Activated CD8-positive, alpha-beta memory T cell treated with anti-CD3 and anti-CD28 coated beads, Interleukin-2, amount 50 U/mL, for 48 hours (primary cell): Measurements from ENCODE around the gene FKBP4.

Experiments used
- DNase-seq: peaks from one replicate; pipeline ENCODE4 v3.0.0-alpha.2; 2020

The FKBP4 gene

DNA sequence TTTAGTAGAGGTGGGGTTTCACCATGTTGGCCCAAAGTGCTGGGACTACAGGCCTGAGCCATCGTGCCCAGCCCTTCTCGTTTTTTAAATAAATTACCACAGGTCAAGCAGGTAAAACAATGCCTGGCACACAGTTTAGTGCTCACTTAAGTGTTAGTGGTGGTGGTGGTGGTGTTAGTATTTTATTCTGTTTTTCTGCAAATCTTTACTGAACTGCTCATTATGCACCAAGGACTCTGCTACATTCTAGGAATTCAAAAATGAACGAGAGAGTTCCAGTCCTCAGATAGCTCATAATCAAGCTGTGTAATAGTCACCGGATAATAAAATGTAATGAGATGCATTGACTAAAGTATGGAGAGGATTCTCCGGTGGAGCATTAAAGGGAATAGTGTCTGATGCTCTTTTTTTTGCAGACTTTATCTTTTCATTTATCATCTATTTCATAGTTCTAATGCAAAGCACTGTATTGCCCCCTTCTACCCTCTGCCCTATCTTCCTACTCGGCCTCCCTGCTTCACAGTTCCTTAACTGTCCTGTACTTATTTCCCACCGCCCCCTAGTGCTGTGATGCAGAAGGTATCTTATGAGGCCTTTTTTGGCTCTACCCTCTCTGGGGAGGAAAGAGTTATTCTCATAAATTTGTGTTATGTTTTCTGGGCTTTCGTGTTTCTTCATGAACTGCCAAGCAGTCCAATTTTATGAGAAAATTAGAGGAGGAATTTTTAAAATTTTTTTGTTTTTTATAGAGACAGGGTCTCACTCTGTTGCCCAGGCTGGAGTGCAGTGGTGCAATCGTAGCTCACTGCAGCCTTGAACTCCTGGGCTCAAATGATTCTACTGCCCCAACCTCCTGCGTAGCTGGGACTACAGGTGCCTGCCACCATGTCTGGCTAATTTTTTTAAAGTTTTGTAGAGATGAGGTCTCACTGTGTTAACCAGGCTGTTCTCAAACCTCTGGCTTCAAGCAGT is 18.7 kb downstream of the FKBP4 start:
- DNase-seq: no peak

DNA sequence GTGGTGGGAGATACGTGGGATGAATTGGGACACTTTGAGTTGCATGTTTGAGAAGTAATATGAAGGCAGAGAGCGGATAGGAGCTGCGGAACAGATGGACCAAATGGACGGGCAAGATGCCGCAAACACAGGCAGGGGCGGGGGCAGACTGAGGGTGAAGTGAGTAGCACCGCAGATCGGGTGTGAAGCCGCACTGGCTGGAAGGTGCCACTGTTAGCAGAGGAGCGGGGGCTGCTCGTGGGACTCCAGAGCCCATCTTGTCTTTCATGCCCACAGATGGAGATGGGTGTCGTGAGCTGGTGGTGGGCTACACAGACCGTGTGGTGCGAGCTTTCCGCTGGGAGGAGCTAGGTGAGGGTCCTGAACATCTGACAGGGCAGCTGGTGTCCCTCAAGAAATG is 25.0 kb downstream of the FKBP4 start:
- no peak for DNase-seq

DNA sequence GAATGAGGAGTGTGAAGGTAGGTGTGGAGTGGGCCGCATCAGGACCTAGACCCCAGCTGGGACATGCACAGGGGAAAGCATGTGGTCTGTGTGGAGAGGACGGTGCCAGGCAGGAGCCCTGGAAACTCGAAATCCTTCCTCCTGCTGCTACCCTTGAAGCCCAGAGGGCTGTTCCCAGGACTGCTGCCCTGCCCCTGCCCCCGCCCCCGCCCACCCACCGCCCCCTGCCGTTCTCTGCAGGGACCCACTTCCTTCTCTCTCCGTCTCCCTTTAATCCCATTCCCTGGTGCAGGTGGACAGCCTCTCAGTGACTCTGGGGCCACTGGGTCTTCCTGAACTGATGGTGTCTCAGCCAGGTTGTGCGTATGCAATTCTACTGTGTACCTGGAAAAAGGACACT is 25.7 kb downstream of the FKBP4 start:
- DNase-seq: no peak

DNA sequence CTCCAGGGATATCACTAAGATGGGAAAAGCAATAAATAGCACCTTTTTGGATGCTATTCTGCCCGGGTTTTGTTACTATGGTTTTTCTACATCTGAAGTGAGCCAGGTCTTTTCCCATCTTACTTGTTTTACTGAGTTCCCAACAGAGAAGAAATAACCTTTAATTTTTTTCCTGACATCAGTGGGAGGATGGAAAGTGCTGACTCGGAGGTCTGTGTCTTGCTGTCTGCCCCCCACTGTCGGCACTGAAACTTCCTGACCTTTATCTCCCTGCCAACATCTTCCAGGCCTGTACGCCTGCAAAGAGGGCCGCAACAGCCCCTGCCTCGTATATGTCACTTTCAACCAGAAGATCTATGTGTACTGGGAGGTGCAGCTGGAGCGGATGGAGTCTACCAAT is 28.7 kb downstream of the FKBP4 start:
- DNase-seq: no peak

DNA sequence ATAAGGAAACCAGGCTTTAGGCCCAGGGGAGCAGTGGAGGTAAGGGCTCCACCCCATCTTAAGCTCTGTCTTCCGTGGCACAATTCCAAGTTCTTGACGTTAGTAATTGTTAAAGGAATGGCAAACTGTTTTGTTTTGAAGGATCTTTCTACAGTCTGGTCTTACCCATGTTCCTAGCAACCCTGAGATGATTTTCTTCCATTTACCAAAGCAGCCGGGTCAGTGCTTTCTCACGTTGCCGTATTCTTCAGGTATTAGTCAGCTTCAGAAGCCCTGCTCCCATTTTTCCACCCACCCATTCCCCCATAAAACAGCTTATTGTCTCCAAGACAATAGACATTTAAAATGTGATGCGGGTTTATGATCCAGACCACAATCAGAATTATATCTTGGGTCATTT is 29.8 kb downstream of the FKBP4 start:
- no peak for DNase-seq

DNA sequence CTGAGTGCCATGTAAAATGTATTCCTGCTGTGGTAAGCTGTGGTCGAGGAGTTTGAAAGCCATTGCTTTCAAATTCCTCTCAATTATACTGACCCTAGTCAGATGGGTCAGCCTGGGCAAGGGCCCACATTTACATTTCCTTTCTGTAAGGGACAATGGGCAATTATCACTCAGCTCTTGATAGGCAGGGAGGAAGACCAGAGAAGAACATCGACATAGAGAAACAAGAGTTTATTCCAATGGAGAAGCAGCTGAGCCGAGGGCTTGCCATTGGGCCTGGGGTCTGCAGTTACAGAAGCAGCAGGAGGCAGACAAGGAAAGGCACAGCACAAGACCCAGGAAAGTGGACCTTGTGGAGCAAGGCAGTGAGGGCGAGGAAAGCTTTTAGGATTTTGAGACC is 30.4 kb downstream of the FKBP4 start:
- no peak for DNase-seq

DNA sequence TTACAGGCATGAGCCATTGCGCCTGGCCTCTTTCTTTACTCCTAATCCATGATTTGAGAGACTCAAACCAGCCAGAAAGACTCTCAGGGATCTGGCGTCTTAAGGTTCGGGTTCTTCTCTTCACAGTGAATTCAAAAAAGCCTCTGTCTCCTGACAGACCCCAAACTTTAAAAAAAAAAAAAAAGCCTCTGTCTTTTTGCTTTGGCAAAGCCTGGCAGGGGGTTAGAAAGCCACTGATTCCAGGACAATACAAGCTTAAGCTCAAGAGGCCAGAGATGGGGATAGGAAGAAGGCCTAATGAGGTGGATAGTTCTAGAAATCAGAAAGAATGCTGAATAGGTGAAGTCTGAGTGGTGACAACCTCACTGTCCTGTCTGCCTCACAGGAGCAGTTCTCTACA is 31.3 kb downstream of the FKBP4 start:
- DNase-seq: no peak

DNA sequence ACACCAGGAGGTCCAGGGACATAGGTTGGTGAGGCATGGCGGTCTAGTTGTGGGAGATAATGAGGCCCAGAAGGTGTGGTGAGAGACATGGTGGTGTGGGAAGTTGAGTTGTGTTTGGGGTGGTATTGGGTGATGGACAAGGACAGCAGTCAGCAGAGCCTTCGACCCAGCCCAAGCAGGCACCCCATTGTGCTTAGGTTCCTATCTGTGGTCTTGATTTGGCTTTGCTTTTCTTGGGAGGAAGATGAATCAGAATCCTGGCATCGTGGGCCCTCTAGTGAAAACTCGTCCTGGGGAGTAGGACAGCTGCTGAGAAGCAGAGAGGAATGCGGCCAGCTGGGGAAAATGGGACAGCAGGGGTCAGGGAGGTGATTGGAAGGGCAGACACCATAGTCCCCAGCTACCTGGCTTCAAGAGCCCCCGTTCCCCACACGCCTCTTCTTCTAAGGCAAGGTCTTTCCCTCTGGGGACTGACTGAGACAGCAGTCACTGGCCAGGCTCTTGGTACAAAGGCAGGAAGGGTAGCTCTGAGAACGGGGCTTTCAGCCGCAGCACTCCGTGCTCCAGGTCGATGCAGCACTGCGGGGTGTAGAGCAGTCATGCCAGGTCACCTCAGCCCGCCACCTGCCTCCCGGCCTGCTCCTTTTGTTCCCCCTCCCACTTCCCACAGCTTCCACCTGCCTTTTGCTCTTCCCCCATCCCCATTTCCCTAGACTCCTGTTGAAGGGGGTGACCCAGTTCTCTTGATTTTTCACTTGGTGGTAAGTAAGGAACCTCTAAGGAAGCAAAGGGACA is 32.1 kb downstream of the FKBP4 start:
- no peak for DNase-seq

DNA sequence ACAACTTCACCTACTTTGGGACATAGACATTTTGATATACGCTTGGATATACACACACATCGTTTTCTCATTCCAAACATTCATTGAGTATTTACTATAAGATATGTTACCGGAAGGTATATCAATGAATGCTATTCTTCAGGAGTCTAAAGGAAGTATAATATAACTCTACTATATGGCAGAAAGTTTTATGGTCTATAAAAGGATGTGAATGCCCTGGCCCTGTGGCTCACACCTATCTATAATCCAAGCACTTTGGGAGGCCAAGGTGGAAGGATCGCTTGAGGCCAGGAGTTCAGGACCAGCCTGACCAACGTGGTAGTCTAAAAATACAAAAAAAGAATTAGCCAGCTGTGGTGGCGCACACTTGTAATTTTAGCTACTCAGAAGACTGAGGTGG is 34.5 kb downstream of the FKBP4 start:
- DNase-seq: no peak

DNA sequence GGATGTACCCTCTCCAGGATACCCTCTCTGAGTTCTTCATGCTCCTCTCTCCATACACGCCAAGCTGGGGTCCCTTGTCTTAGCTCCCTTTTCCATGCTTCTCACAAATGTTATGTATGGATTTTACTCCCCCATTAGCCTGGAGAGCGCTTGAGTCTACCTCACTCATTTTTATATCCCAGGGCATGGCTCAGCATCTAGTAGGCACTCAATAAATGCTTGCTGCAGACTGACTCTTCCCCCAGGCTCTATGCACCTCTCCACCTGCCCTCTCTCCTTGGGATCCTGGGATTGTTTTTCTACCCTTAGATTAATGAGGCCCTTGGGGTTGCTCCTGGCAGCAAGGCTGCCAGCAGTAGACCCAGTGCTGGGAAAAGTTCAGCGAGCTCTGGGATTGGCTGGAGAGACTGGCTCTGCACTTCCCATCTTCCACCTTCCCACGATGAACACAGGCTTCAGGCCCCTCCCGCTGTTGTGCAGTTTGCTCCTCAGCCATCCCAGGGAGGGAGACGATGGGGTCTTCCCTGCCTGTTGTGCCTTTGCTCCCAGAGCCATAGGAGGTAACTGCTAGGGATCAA is 37.9 kb downstream of the FKBP4 start:
- no peak for DNase-seq

DNA sequence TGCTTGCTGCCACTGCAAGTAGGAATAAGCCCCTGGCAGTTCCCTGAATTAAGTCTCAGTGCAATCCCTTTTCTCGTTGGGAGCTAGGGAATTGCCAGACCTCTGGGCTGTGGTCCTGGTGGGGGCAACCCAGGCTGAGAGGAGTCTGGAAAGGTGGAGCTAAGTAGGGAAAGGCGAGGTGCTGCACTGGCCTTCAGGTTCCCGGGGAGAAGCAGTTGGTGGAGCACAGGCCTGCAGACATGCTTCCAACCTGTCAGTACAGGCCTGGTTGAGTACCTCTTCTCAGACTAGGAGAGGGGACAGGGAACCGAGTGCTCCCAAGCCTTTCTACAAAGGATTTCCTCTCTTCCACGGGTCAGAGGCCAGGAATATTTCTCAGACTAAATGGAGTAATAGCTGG is 38.6 kb downstream of the FKBP4 start:
- DNase-seq: no peak

DNA sequence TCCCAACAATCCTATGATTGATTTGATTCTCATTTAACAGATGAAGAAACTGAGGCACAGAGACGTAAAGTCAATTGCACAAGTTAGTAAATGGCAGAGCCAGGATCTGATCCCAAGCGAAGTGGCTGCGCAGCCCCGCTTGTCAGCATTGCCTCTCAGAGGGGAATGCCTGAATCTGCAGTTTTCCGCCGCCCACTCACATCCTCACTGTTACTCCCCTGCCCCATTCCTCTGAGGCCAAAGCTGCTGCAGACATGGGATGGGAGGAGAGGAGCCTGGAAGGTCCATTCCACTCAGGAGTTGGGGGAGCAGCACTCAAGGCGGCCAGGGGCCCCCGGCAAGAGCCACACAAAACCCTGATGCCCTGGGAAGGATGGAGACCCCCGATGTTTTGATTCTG is 39.0 kb downstream of the FKBP4 start:
- DNase-seq: no peak

DNA sequence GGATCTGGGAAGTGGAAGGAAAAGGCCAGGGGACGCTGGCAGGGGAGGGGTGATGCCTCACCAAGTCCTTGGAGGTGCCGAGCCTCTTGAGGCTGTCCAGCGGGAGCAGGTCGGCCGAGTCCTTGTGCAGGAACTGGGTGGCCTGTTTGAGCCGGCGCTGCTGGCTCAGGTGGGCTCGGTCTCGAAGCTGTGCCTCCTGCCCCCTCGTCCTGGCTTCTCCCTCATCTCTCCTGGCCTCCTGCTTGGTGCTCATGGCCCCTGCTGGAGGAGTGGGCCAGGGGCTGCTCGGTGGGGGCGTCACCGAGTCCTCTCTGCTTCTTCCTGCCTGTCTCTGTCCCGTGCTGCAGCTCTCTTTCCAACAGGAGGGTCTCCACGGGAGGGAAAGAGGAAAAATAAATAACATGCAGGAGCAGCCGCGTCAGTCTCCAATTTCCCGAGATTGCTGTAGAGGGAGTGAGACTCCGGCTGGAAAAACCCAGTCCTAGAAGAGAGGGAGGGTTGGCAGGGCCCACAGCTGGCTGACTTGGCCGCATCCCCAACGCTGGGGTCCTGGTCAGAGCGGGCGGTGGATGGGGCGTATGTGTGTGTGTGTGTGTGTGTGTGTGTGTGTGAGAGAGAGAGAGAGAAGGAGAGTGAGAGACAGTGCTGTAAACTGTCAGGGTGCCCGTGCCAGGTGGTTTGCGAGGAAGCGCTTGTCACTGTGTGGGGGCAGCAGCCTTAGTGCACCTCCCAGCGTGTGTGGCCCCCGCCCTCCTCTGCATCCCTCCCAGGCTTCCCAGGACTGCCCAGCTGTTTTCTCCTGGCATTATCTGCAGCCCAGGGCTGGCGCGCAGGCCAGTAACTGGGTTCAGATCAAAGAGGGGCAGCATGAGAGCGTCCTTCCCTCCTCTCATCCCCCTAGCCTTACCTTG is 40.1 kb downstream of the FKBP4 start, which contains the start of gene NRIP2:
NRIP2 (minus strand) TSS at position 455 of the 911 bp plus-strand sequence; CDS start at position 403, 52 bp downstream.
- no peak for DNase-seq

DNA sequence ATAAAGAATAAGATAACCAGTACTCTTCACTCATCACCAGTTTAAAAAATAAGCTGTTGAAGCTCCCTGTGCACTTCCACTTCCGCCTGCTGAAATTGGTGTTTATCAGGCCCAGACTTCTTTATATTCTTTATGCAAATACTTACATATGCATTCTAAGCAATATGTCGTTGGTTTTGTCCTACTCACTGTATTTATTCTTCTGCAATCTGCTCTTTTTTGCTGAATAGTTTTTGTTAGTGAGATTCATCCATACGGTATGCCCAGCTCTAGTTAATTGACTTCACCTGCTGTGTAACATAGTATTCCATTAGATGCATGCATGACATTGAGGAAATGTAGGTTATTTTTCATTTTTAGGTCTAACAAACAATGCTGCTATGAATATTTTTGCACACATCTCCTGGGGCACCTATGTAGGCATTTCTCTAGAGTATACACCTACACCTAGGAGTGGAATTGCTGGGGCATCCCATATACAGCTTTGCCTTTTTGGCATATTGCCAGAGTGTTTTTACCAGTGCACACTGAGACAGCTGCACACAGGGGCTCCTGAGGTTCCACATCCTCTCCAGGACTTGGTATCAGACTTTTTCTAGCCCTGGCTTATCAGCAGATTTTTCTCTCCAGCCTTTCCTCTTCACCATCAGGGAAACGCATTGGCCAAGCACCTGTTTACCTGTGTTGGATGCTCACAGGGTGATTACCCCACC is 41.1 kb downstream of the FKBP4 start:
- no peak for DNase-seq

DNA sequence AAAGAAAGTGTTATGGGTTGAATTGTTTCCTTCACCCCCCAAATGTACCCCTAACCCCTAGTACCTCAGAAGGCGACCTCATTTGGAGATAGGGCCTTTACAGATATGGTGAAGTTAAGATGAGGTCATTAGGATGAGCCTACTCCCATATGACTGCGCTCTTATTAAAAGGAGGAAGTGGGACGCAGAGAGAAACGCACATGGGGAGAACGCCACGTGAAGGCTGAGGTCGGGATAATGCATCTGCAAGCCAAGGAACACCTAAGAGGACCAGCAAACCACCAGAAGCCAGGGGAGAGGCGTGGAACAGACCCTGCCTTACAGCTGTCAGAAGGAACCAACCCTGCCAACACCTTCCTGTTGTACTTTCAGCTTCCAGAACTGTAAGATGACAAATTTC is 41.8 kb downstream of the FKBP4 start:
- no peak for DNase-seq

DNA sequence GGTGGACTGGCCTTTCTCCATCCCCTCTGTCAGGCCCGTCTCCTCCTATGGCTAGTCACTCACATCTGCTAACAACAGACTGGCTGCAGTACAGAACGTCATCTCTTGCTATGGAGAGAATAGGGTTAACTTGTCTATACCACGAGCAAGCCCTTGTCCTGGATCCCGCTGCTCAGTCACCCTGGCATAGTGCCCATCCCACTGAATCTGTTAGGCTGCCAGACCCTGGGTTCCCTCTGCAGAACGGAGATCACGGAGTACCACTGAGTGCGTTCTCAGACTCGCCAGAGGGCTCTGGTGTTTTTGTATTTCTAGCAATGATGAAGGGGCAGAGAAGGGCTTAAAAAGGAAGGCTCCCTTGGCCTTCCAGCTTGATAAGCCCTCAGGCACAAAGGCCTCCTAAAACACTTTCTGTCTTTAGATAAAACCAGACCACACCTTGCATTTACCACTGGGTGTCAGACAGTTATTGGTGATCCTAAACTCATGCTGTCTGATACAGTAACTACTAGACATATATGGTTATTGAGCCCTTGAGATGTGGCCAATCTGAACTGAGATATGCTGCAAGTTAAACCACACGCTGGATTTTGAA is 46.4 kb downstream of the FKBP4 start:
- DNase-seq: no peak

DNA sequence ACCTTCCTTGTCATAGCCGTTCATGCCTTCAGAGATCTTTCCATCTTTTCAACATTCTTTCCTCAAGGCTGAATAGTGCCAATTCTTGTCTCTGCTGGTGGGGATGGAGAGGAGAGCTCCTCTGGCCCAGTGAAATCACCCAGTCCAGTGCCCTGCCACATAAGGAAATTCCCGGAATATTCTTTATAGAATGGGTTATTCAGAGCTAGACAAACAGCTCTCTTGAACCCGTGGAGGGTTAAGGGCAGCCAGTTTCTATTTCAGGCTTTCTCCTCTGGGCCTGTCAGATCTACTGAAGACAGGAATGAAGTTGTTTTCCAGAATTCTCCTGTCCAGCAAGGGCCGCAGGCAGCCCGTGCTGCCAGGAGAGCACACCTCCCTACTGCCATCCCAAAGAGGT is 48.2 kb downstream of the FKBP4 start:
- DNase-seq: no peak

DNA sequence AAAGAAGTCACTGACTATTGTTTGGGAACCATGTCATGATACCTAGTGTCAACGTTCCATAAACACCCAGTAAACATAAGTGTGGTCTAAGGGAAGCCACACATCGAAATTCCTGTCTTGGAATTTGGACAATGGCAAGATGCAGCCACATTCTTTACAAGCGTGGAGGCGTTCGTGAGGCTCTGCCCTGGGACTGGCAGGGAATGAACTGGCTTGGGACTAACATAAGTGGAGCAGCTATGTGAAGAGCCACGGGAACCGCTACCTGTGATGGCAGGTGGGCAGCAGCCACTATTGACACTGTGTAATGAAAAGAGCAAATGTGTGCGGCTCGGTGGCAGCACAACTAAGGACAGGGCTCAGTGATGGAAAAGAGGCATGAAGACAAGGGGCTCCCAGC is 50.0 kb downstream of the FKBP4 start:
- DNase-seq: no peak

DNA sequence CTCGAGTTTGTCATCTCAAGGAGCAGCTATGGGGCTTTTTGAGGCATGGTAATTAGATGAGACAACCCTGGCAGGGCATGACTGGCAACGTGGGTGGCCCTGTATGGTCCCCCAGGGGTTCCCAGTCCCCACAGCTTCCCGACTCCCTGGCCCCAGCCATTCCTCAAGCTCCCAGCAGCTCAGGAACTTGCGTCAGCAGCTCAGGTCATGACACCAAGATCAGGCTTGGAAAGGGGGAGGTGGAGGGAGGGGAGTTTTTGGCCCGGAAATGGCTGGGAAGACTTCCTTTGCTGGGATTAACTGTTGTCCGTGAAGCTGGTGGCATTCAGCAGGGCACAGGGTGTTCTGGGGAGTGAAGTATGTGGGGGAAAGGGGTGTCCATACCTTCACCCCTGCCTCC is 50.5 kb downstream of the FKBP4 start:
- DNase-seq: no peak

DNA sequence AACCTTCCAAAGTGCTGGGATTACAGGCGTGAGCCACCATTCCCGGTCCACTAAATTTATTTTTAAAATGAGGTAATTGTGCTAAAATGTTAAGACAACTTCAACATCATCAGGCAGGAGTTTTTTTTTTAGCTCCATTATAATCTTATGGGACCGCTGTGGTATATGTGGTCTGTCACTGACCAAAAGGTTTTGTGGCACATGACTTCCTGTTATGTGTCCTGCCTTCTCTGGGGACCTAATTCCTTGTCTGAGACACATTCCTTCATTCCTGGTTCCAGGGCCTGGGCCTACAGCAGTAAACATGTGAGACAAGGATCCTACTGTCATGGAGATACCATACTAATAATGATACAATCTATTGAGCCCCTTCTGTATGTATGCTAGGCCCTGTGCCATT is 57.2 kb downstream of the FKBP4 start:
- DNase-seq: no peak

DNA sequence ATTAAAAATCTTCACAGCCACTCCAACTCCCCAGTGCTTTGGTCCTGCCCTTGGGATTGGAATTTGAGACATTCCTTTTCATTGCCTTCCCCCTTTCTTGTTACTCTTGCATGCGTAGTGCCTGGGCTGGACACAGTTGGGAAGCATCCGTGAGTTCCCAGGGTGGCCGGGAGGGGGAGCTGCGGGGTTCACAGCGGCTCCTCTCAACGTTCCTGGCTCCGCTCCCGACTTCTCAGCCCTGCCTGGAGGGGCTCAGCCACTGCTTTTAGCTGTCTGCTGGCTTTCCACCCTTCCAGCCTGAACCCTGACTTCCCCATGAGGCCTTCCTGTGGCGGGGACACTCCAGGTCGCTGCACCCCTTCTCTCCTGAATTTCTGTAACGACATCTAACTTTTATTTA is 58.9 kb downstream of the FKBP4 start:
- peak; percentile 78 for DNase-seq
